WI38 (cell line): ENCODE measurements around the gene KRT76.

ENCODE experiments used
- H3K4me3 ChIP-seq: 2 replicates; pipeline ENCODE4 v1.5.1; 2011; ENCODE audit warnings: low read depth, mild to moderate bottlenecking, control low read depth, low read length
- CTCF ChIP-seq: IDR thresholded peaks from 2 replicates; pipeline ENCODE4 v1.5.1; 2012; ENCODE audit warnings: low read depth, mild to moderate bottlenecking, control low read depth, low read length

The KRT76 gene

GRCh38 chr12:52742822-52743457 is 34.2 kb downstream of the KRT76 start:
- no peak for TF ChIP-seq CTCF
- H3K4me3 ChIP-seq: no peak overlapping the region

GRCh38 chr12:52742196-52742580 is 35.0 kb downstream of the KRT76 start:
- TF ChIP-seq CTCF: no peak
- H3K4me3 ChIP-seq: no peak overlapping the region

GRCh38 chr12:52741375-52742195 is 35.6 kb downstream of the KRT76 start:
- no peak overlapping the region for H3K4me3 ChIP-seq
- TF ChIP-seq CTCF: no peak

- no peak overlapping the region for H3K4me3 ChIP-seq
- TF ChIP-seq CTCF: no peak
These were observed 36.6 kb downstream of the KRT76 start for GRCh38 chr12:52740584-52740983.

GRCh38 chr12:52739963-52740362 is 37.2 kb downstream of the KRT76 start:
- no peak overlapping the region for H3K4me3 ChIP-seq
- TF ChIP-seq CTCF: no peak

GRCh38 chr12:52735816-52736632 is 41.1 kb downstream of the KRT76 start:
- no peak for TF ChIP-seq CTCF
- H3K4me3 ChIP-seq: no peak overlapping the region

- TF ChIP-seq CTCF: no peak
- H3K4me3 ChIP-seq: no peak overlapping the region
These were observed 42.0 kb downstream of the KRT76 start for GRCh38 chr12:52735106-52735505.
